H1 (cell line): ENCODE measurements around the gene PLPPR1. TPM values are rescaled to one million over a fixed set of nuclear protein-coding genes. Genes with fewer than 3 reads are reported as not detected.

Experiments used
- CTCF ChIA-PET: fragments of 300-600 bp; sonication (Branson Sonifier 250); formaldehyde crosslinking; loops from one replicate; lab custom pipeline; 2021; ENCODE audit not compliant: partially characterized antibody; lab: Charles Lee
- POLR2A ChIA-PET: fragments of 300-600 bp; sonication (Branson Sonifier 250); formaldehyde crosslinking; loops from one replicate; lab custom pipeline; 2021; ENCODE audit warnings: inconsistent platforms; ENCODE audit not compliant: partially characterized antibody; lab: Charles Lee
- DNase-seq, 2 experiments: peaks; one replicate each; pipeline versions ENCODE4 v3.0.0 to v3.0.0-alpha.2; 2010 to 2022; ENCODE audit warnings: low spot score in 2 of 2, low read depth in 1 of 2, mixed read lengths in 1 of 2
- FAIRE-seq: peaks from 2 replicates; lab custom pipeline; 2011; peaks lifted over from hg19 to GRCh38; lab: Jason Lieb, UNC
- H2AFZ ChIP-seq: 2 replicates; pipeline ENCODE4 v1.8.1; 2012; ENCODE audit warnings: low read length, inconsistent platforms
- H2AK5ac ChIP-seq: 2 replicates; pipeline ENCODE4 v1.6.1; 2013; ENCODE audit warnings: low read depth, low read length
- H2BK120ac ChIP-seq: replicated peaks from 2 replicates; pipeline ENCODE3; 2013; ENCODE audit warnings: low read depth, low read length, inconsistent platforms
- H2BK12ac ChIP-seq: 2 replicates; pipeline ENCODE4 v1.6.1; 2013; ENCODE audit warnings: low read depth, low read length
- H2BK15ac ChIP-seq: 2 replicates; pipeline ENCODE4 v1.6.1; 2013; ENCODE audit warnings: low read length
- H2BK20ac ChIP-seq: 2 replicates; pipeline ENCODE4 v1.6.1; 2013; ENCODE audit warnings: low read length
- H2BK5ac ChIP-seq: 2 replicates; pipeline ENCODE4 v1.6.1; 2013; ENCODE audit warnings: low read depth, low read length
- H3K14ac ChIP-seq: 2 replicates; pipeline ENCODE4 v1.6.1; 2013; ENCODE audit warnings: inconsistent platforms; ENCODE audit not compliant: insufficient read length
- H3K18ac ChIP-seq: 2 replicates; pipeline ENCODE4 v1.6.1; 2013; ENCODE audit warnings: low read length; ENCODE audit errors: extremely low read depth
- H3K23ac ChIP-seq: 2 replicates; pipeline ENCODE4 v1.6.1; 2013; ENCODE audit warnings: inconsistent platforms; ENCODE audit not compliant: insufficient read length
- H3K23me2 ChIP-seq: 2 replicates; pipeline ENCODE4 v1.6.1; 2013; ENCODE audit warnings: low read depth, low read length
- H3K27ac ChIP-seq: 2 replicates; pipeline ENCODE4 v1.6.1; 2011; ENCODE audit warnings: low read depth, low read length, inconsistent platforms
- H3K27me3 ChIP-seq, 4 experiments: replicated peaks in 1 of 4; 1 replicate in 1 of 4; 2 replicates in 3 of 4; pipeline versions ENCODE4 v1.6.1 to v1.8.1; 2011 to 2013; ENCODE audit warnings: low read length in 3 of 4, mild to moderate bottlenecking in 3 of 4, inconsistent platforms in 2 of 4, mixed read lengths in 2 of 4, moderate library complexity in 1 of 4; ENCODE audit not compliant: control insufficient read depth in 3 of 4, insufficient read depth in 3 of 4; ENCODE audit errors: extremely low read depth in 1 of 4
- H3K36me3 ChIP-seq, 4 experiments: 2 replicates each; pipeline versions ENCODE4 v1.6.1 to v1.8.1; 2011 to 2013; ENCODE audit warnings: mild to moderate bottlenecking in 4 of 4, low read length in 3 of 4, moderate library complexity in 2 of 4, control low read depth in 1 of 4, inconsistent platforms in 1 of 4; ENCODE audit not compliant: insufficient read depth in 4 of 4, control insufficient read depth in 2 of 4
- H3K4ac ChIP-seq: replicated peaks from 2 replicates; pipeline ENCODE3; 2013; ENCODE audit warnings: low read length, low read depth, mixed read lengths, inconsistent platforms; ENCODE audit not compliant: insufficient read length
- H3K4me1 ChIP-seq, 4 experiments: replicated peaks in 1 of 4; 1 replicate in 1 of 4; 2 replicates in 3 of 4; pipeline versions ENCODE4 v1.6.1 to v1.8.1; 2011 to 2013; ENCODE audit warnings: low read length in 3 of 4, inconsistent platforms in 2 of 4, mixed read lengths in 1 of 4; ENCODE audit not compliant: insufficient read depth in 4 of 4, control insufficient read depth in 3 of 4
- H3K4me2 ChIP-seq, 2 experiments: 2 replicates each; pipeline versions ENCODE4 v1.6.1 to v1.8.1; 2011 to 2013; ENCODE audit warnings: low read depth in 2 of 2, low read length in 2 of 2, control low read depth in 1 of 2, inconsistent platforms in 1 of 2, mild to moderate bottlenecking in 1 of 2; ENCODE audit not compliant: insufficient read depth in 1 of 2
- H3K4me3 ChIP-seq, 4 experiments: fragments of 200-600, 300-600 bp in 1 of 4; sonication (generic), shearing (Covaris generic), sonication (Bioruptor Twin) in 1 of 4; 2 replicates each; pipeline versions ENCODE4 v1.5.1 to v1.8.1; 2011 to 2016; ENCODE audit warnings: low read length in 4 of 4, low read depth in 3 of 4, control low read depth in 2 of 4, inconsistent platforms in 2 of 4, mild to moderate bottlenecking in 2 of 4, mixed read lengths in 1 of 4, moderate library complexity in 1 of 4; ENCODE audit not compliant: insufficient read depth in 2 of 4; ENCODE audit errors: extremely low read depth in 1 of 4
- H3K56ac ChIP-seq: replicated peaks from 2 replicates; pipeline ENCODE3; 2013; ENCODE audit warnings: low read depth, mild to moderate bottlenecking, mixed read lengths, low read length, inconsistent platforms; ENCODE audit not compliant: insufficient read length
- H3K79me1 ChIP-seq: 2 replicates; pipeline ENCODE4 v1.6.1; 2013; ENCODE audit warnings: low read depth, low read length, control low read depth
- H3K79me2 ChIP-seq, 2 experiments: 2 replicates each; pipeline versions ENCODE4 v1.6.1 to v1.8.1; 2012 to 2013; ENCODE audit warnings: low read length in 2 of 2, mild to moderate bottlenecking in 2 of 2, inconsistent platforms in 1 of 2; ENCODE audit not compliant: insufficient read depth in 2 of 2, control insufficient read depth in 1 of 2
- H3K9ac ChIP-seq, 4 experiments: replicated peaks in 1 of 4; 1 replicate in 1 of 4; 2 replicates in 3 of 4; pipeline versions ENCODE4 v1.6.1 to v1.8.1; 2011 to 2013; ENCODE audit warnings: low read depth in 3 of 4, low read length in 3 of 4, control low read depth in 2 of 4, mild to moderate bottlenecking in 2 of 4, moderate library complexity in 2 of 4, inconsistent platforms in 1 of 4; ENCODE audit errors: extremely low read depth in 1 of 4
- H3K9me3 ChIP-seq, 2 experiments: 2 replicates each; pipeline versions ENCODE4 v1.6.1 to v1.8.1; 2012 to 2013; ENCODE audit warnings: mild to moderate bottlenecking in 2 of 2, moderate library complexity in 2 of 2, control low read depth in 1 of 2, inconsistent platforms in 1 of 2, low read depth in 1 of 2, low read length in 1 of 2, mixed read lengths in 1 of 2; ENCODE audit not compliant: insufficient read depth in 2 of 2
- H4K20me1 ChIP-seq, 2 experiments: replicated peaks in 1 of 2; 2 replicates each; pipeline versions ENCODE3 to v1.8.1; 2011 to 2013; ENCODE audit warnings: inconsistent platforms in 2 of 2, low read length in 2 of 2, mild to moderate bottlenecking in 1 of 2; ENCODE audit not compliant: insufficient read depth in 2 of 2, control insufficient read depth in 1 of 2
- H4K5ac ChIP-seq: 2 replicates; pipeline ENCODE4 v1.6.1; 2013; ENCODE audit warnings: low read length, low read depth, mixed read lengths, inconsistent platforms; ENCODE audit not compliant: insufficient read length
- H4K8ac ChIP-seq: 2 replicates; pipeline ENCODE4 v1.8.0; 2013; ENCODE audit warnings: mild to moderate bottlenecking, moderate library complexity, low read length, inconsistent platforms; ENCODE audit not compliant: insufficient read depth; ENCODE audit errors: extremely low read depth
- H4K91ac ChIP-seq: replicated peaks from 2 replicates; pipeline ENCODE3; 2013; ENCODE audit warnings: low read length, mixed read lengths, inconsistent platforms; ENCODE audit not compliant: insufficient read length
- ASH2L ChIP-seq: fragments of 200-600, 300-600 bp; sonication (generic); IDR thresholded peaks from one replicate; pipeline ENCODE4 v1.7.1; 2017; ENCODE audit warnings: low read length
- BACH1 ChIP-seq: IDR thresholded peaks from 2 replicates; pipeline ENCODE4 v1.6.1; 2012; ENCODE audit warnings: low read length, improper control_type of control experiment
- CTBP2 ChIP-seq: IDR thresholded peaks from 2 replicates; pipeline ENCODE4 v1.7.0; 2011; ENCODE audit warnings: borderline replicate concordance, mild to moderate bottlenecking, moderate library complexity, mixed read lengths, low read length; ENCODE audit not compliant: insufficient read depth, insufficient read length
- JUN ChIP-seq: IDR thresholded peaks from 2 replicates; pipeline ENCODE4 v1.6.1; 2011; ENCODE audit warnings: low read depth, mild to moderate bottlenecking, improper control_type of control experiment, low read length
- MAX ChIP-seq: IDR thresholded peaks from 2 replicates; pipeline ENCODE4 v1.6.1; 2012; ENCODE audit warnings: inconsistent platforms
- SRF ChIP-seq: IDR thresholded peaks from 2 replicates; pipeline ENCODE4 v1.6.1; 2011; ENCODE audit warnings: mild to moderate bottlenecking, low read depth, low read length, moderate library complexity
- TEAD4 ChIP-seq: IDR thresholded peaks from 2 replicates; pipeline ENCODE4 v1.6.1; 2012; ENCODE audit warnings: low read depth, low read length, inconsistent platforms, mixed read lengths
- WGBS, 2 experiments: shearing (Covaris generic) in 1 of 2; methylation state at CpG; one replicate each; pipeline versions ENCODE4 v1.1.6 to v1.1.7; 2013 to 2015; ENCODE audit warnings: low lambda C conversion rate in 2 of 2, mixed read lengths in 2 of 2, inconsistent platforms in 1 of 2, low coverage in 1 of 2, missing lambda C conversion rate in 1 of 2; ENCODE audit not compliant: insufficient replicate concordance in 2 of 2, insufficient coverage in 1 of 2, insufficient read length in 1 of 2; ENCODE audit errors: extremely low coverage in 1 of 2, missing lambda C conversion rate in 1 of 2; 5-methylcytosine and 5-hydroxymethylcytosine counted together
- polyA plus RNA-seq, 7 experiments: library from polyadenylated mRNA; depleted of rRNA in 3 of 7; stranded (reverse) in 5 of 7; unstranded in 2 of 7; fragments of >200 nt in 5 of 7; fragments of 200-250 nt in 2 of 7; gene quantifications; 1 replicate in 5 of 7; 2 replicates in 1 of 7; 4 replicates in 1 of 7; pipeline versions ENCODE4 v1.2.1 to v1.2.3, GENCODE V29; 2011 to 2013; ENCODE audit warnings: missing spikeins in 2 of 7, mixed read lengths in 2 of 7
- total RNA-seq: library from RNA; stranded (reverse); fragmentation: NEBNext Ultra II Directional; extraction: Animal tissue kit (Norgen Biotek cat#: 25700); gene quantifications from 2 replicates; pipeline ENCODE4 v1.2.1, GENCODE V29; 2021

PLPPR1 gene
- total and polyA plus RNA-seq, 2 of the 8 experiments (the other 6 are each of a cell fraction or from before 2014, with no cell fraction given): 1.4 to 1.8 TPM

DNA sequence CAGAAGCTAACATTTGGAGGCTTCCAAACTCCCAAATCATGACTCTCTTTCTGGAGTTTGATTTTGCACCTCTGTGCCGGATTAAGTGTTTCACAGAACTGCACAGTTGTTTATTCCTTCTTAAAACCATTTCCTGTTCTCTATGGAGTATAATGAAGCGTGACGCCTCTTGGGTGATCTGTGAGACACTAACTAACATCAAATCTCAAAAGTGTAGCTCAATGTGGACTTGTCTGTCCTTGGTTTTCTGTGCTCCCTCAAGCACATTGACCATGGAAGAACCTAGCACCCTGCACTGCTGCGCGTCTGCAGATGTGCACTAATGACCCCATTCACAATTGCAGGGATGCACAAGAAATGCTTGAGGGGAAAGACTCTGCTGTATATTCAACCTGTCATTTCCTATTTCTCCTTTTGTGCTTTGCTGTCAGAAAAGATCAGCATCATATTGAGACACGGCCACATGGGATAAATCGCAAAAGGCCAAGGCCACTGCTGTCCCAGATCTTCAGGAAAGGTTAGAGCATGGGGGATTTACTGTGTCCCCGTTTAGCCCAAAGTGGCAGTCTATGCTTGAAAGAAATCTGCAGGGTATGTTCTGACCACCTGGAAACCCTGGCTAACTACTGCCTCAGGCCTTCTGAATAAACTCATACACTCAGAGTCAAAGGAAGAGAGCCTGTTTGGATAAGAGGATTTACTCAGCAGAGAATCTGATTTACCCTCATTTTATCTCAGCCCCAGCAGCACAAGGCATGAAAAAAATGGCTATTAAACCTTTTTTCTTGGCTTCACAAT lies 246.6 kb downstream of the PLPPR1 start:
- no peak overlapping the region for H2AK5ac ChIP-seq

More for the DNA sequence above, 246.6 kb downstream of the PLPPR1 start:
- Histone ChIP-seq H3K4me1 (peaks cover 2 to 12% (median 6%) of the 10 kb centered on the region in 4 experiments; a peak in 6 of 7 replicates), H3K4ac (no peak overlapping the region), H2BK5ac (no peak overlapping the region), H3K79me2 (no peaks in the 10 kb centered on the region), H4K20me1 (no peaks in the 10 kb centered on the region), H2BK120ac (no peak overlapping the region), H4K8ac (no peak overlapping the region), H3K14ac (no peak overlapping the region), H3K27me3 (no peaks in the 10 kb centered on the region), H3K79me1 (no peaks in the 10 kb centered on the region), H3K23ac (no peak overlapping the region), H2BK15ac (no peak overlapping the region), H3K23me2 (no peaks in the 10 kb centered on the region), H3K9me3 (no peaks in the 10 kb centered on the region), H3K56ac (no peak overlapping the region), H3K4me2 (no peak overlapping the region), H3K9ac (no peak overlapping the region), H3K4me3 (no peak overlapping the region), H3K27ac (no peak overlapping the region), H3K18ac (no peak overlapping the region), H3K36me3 (no peaks in the 10 kb centered on the region), H2BK12ac (no peak overlapping the region), H2AFZ (no peak overlapping the region), H2BK20ac (no peak overlapping the region), H4K5ac (no peak overlapping the region), H4K91ac (no peak overlapping the region)
- DNase-seq (no peak), FAIRE-seq (no peak)
- WGBS, 2 experiments: 88% methylated on average over 8 of the region's 8 CpGs; no CpG with 5 or more reads in 1 of the 2 experiments
- TF ChIP-seq CTBP2 (no peak), JUN (no peak), TEAD4 (no peak), SRF (no peak), BACH1 (no peak), MAX (no peak), ASH2L (no peak)
- ChIA-PET CTCF (interaction anchor here (0.8 to 1.3 kb wide), 2 partner anchors 16 to 42 kb away, joined by 3 read pairs; no protein-coding TSS in a partner anchor), POLR2A (no interaction called here)
